NCI-H69 (cell line): Measurements from ENCODE around the gene GNA15.

ENCODE experiments used
- DNase-seq: peaks from one replicate; lab custom pipeline; 2025; lab: John Stamatoyannopoulos, UW

Gene GNA15

DNA sequence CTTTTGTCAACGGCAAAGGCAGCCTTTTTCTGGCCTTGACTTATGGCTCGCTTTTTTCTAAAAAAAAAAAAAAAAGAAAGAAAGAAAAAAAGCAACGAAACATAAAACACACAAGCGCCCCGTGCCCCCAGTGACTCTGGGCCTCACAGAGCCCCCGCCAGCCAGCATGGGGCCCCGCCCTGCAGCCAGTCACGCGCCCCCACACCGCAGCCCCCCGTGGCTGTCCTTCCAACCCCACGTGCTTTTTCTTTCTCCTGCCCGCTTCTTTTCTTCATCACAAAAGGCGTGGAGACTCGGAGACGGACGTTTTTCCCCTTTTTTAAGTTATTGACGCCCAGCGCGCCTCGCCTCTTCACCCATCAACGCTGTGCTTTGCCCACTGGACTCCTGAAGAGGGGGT is 14.4 kb upstream of the GNA15 start:
- DNase-seq, result no peak

GRCh38 chr19:3121821-3122511 is 13.9 kb upstream of the GNA15 start:
- no peak for DNase-seq

DNA sequence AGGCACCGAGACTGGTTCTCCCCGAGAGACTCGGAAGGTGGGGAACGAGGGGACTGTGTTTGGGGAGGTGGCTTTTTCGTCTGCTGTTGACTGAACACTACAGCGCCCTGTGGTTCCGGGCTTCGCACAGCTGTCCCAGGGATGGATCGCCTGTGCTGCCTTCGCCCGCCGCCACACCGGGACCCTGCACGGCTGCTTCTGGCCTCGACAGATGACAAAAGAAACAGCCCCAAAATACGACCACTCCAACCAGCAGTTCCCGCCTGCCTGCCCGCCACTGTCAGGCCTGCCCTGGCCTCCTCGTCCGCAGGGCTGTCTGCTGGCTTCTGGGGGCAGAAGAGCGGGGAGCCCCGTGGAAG is 13.3 kb upstream of the GNA15 start:
- DNase-seq, result no peak

- DNase-seq, result no peak
Observed at GRCh38 chr19:3123088-3123721, 12.6 kb upstream of the GNA15 start.

DNA sequence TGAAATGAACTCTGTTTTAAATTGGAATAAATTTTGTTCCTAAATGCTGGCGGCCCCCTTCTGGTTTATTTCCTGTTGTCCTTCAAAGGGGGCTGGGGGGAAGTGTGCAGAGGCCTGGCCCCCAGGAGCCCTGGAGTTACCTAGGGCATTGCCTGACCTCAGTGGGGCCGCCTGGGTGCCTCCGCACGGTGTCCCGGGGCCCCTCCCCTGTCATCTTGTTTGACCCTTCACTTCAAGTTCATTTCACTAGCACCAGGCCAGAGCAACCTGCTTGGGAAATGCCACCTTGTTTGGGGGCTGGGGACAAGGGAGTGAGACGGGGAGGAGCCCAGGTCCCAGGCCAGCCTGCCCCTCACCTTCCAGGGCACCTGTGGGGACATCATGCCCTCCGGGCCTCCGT is 11.9 kb upstream of the GNA15 start:
- DNase-seq, result no peak

GRCh38 chr19:3124630-3125029 is 11.2 kb upstream of the GNA15 start:
- DNase-seq, result no peak

GRCh38 chr19:3125900-3126524 is 9.8 kb upstream of the GNA15 start:
- peak; percentile 87 for DNase-seq

DNA sequence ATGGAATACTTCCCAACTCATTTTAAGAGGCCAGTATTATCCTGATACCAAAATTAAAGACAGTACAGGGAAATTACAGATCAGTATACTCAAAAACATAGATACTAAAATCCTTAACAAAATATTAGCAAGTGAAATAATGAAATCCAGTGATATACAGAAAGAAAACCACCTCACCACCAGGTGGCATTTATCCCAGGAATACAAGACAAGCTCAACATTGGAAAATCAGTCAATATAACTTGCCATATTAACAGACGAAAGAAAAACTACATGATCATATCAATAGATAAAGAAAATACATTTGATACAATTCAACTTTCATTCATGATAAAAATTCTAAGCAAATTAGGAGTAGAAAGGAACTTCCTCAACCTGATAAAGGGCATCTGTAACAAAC is 6.7 kb upstream of the GNA15 start:
- DNase-seq, result peak; percentile 65

GRCh38 chr19:3131168-3131567 is 4.7 kb upstream of the GNA15 start:
- no peak for DNase-seq

GRCh38 chr19:3132971-3133792 is 2.7 kb upstream of the GNA15 start:
- DNase-seq, result peak; percentile 98

- DNase-seq, result no peak
Observed at GRCh38 chr19:3133793-3134116, 2.1 kb upstream of the GNA15 start.

DNA sequence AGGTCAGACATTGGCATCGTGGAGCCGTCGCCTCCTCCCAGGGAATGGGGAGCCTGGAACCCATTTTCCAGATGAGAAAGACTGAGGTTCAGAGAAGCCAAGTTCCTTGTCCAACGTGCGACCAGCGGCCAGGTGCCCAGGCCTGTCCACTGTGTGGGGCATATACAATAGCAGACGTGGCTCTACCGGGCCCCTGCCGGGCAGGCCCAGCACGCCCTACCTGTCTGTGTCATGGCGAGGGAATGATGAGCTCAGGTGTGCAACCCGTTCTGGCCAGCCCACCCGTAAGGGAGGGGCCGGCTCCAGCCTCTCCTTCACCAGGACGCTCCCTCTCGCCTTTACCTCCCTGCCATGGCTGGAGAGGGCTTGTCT is 837 bp downstream of the GNA15 start:
- no peak for DNase-seq

- no peak for DNase-seq
Observed at GRCh38 chr19:3137119-3137518, 1.3 kb downstream of the GNA15 start.

GRCh38 chr19:3138268-3138667 is 2.4 kb downstream of the GNA15 start:
- no peak for DNase-seq

DNA sequence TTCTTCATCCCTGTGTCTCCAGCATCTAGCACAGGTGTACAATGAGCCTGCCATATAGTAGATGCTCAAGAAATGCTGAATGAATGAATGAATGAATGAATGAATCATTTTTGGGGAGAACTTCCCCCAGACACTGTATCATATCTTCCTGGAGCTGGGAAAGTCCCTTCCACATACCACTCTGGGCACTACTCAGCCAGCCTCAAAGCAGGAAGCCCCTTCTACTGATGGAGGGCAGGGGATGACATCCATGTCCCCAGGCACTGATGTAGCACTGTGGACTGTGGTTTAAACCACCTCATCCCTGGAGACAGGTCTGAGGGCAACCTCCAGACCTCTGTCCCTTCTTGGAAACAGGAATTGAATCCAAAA is 4.8 kb downstream of the GNA15 start:
- DNase-seq, result no peak

GRCh38 chr19:3142292-3142670 is 6.4 kb downstream of the GNA15 start:
- no peak for DNase-seq

- DNase-seq, result no peak
Observed at GRCh38 chr19:3142781-3143337, 7.0 kb downstream of the GNA15 start.

DNA sequence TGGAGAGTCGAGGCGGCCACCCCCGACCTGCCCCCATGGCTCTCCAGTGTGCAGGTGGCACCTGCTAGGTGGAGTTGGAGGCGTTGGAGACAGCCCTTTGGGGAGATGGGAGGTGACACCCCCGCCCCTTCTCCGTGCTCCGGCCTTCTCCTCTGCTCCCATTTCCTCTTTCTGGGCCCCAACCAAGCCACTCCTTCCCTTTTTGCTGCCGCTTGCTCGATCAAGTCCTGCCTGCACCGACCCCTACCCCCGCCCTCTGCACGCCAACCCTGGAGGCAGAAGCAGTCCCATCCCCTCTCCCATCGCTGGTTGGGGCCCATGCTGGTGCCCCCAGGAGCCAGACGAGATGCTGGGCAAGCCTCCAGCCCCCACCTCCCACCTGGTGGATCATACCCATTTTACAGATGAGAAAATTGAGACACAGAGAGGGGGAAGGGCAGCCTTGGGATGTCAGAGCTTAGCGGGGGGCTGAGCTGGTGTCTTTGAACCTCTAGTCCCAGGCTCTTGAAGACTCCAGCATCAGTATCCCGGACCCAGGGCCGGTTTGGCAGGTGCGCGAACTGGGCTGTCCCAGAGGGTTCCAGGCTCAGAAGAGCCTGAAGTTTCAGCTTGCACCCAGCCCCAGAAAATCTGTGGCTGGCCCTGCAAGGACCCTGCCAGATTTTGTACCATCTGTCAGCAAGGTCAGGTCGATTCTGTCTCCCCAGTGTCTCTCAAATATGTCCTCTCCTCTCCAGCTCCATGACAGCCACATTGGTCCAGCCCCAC is 10.3 kb downstream of the GNA15 start:
- no peak for DNase-seq

DNA sequence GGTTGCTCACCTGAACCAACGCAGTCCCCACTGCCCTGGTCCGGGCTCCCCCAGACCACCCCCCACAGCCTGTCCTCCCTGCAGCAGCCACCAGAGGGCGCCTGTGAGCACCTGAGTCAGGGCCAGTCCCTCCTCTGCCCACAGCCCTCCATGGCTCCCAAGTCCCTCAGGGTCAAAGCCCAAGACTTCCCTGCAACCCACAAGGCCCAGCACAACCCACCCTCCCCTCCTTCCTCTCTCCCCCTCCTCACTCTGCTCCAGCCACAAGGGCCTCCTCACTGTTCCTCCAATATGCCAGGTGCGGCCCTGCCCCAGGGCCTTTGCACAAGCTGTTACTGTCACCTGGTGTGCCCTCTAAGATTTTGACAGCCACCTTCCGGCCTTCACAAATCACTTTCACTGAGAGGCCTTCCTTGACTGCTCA is 10.9 kb downstream of the GNA15 start:
- DNase-seq, result peak; percentile 26

- DNase-seq, result no peak
Observed at GRCh38 chr19:3148503-3148902, 12.7 kb downstream of the GNA15 start.

- DNase-seq, result no peak
Observed at GRCh38 chr19:3149089-3149488, 13.3 kb downstream of the GNA15 start.
